HG03159 (cell line): ENCODE measurements around the gene BACE2.

Experiments
- ATAC-seq: cut with Tn5 transposase; IDR thresholded peaks from one replicate; pipeline ENCODE4 v1.9.1; 2021; ENCODE audit warnings: mild to moderate bottlenecking, moderate library complexity; ENCODE audit not compliant: unreplicated experiment

Gene BACE2

GRCh38 chr21:41147979-41148355 lies 20.0 kb upstream of the BACE2 start:
- ATAC-seq, result no peak

GRCh38 chr21:41148798-41149197 lies 19.2 kb upstream of the BACE2 start:
- ATAC-seq, result no peak

GRCh38 chr21:41149199-41149598 lies 18.8 kb upstream of the BACE2 start:
- ATAC-seq, result no peak

GRCh38 chr21:41152147-41152546 lies 15.8 kb upstream of the BACE2 start:
- ATAC-seq, result no peak

GRCh38 chr21:41153443-41153842 lies 14.5 kb upstream of the BACE2 start:
- ATAC-seq, result no peak

GRCh38 chr21:41156142-41156541 lies 11.8 kb upstream of the BACE2 start:
- no peak for ATAC-seq

- no peak for ATAC-seq
Observed at GRCh38 chr21:41158026-41158425, 9.9 kb upstream of the BACE2 start.

- ATAC-seq, result no peak
Observed at GRCh38 chr21:41160036-41160435, 7.9 kb upstream of the BACE2 start.

- no peak for ATAC-seq
Observed at GRCh38 chr21:41161428-41161827, 6.5 kb upstream of the BACE2 start.

GRCh38 chr21:41162096-41162495 lies 5.9 kb upstream of the BACE2 start:
- ATAC-seq, result no peak

- ATAC-seq, result no peak
Observed at GRCh38 chr21:41163091-41163490, 4.9 kb upstream of the BACE2 start.

- no peak for ATAC-seq
Observed at GRCh38 chr21:41164052-41164451, 3.9 kb upstream of the BACE2 start.

GRCh38 chr21:41164981-41165655 lies 2.8 kb upstream of the BACE2 start:
- no peak for ATAC-seq

- no peak for ATAC-seq
Observed at GRCh38 chr21:41166884-41167283, 1.1 kb upstream of the BACE2 start.

GRCh38 chr21:41168391-41169257 lies 664 bp downstream of the BACE2 start:
- ATAC-seq, result no peak

GRCh38 chr21:41169258-41169576 lies 1.3 kb downstream of the BACE2 start:
- ATAC-seq, result no peak

- ATAC-seq, result no peak
Observed at GRCh38 chr21:41169701-41170100, 1.7 kb downstream of the BACE2 start.

- ATAC-seq, result no peak
Observed at GRCh38 chr21:41170442-41170841, 2.5 kb downstream of the BACE2 start.

GRCh38 chr21:41170859-41171609 lies 3.1 kb downstream of the BACE2 start:
- ATAC-seq, result no peak

- ATAC-seq, result no peak
Observed at GRCh38 chr21:41175080-41175479, 7.1 kb downstream of the BACE2 start.

GRCh38 chr21:41176846-41177245 lies 8.9 kb downstream of the BACE2 start:
- no peak for ATAC-seq

GRCh38 chr21:41180752-41181151 lies 12.8 kb downstream of the BACE2 start:
- no peak for ATAC-seq
